ENCODE data around the gene ANTXR1. TPM values are rescaled to one million over a fixed set of nuclear protein-coding genes. Genes with fewer than 3 reads are reported as not detected.
A peak's percentile ranks its signal among the peaks of the same experiment; 100 is the strongest.

ANTXR1 gene
- total RNA-seq, 2 experiments from 2014 or later: 0.32 TPM; not detected in 1

- Mint-ChIP-seq H3K27ac (no peak overlapping the region), H3K4me3 (no peak overlapping the region), H3K27me3 (peaks cover 30% of the 10 kb centered on the region), H3K9me3 (ENCODE audit: low read depth) (no peaks in the 10 kb centered on the region), H3K4me1 (no peaks in the 10 kb centered on the region), H3K36me3 (ENCODE audit: low read depth) (no peaks in the 10 kb centered on the region)
- ChIA-PET POLR2A (no interaction called here), CTCF (interaction anchor here (0.7 to 1.2 kb wide), 3 partner anchors 9 to 22 kb away, joined by 3 to 4 read pairs (median 3); no protein-coding TSS in a partner anchor)
- intact Hi-C loops (cut with DNase I, micrococcal nuclease): no loop called here
- no peak for DNase-seq
- ATAC-seq: no peak
Observed at GRCh38 chr2:69020496-69021426, 7.8 kb downstream of the ANTXR1 start.

- ChIA-PET POLR2A (no interaction called here), CTCF (interaction anchor here (0.7 to 1.2 kb wide), 2 partner anchors 10 to 23 kb away, joined by 3 to 4 read pairs; no protein-coding TSS in a partner anchor)
- H3K27me3 Mint-ChIP-seq: peaks cover 32% of the 10 kb centered on the region
- no peaks in the 10 kb centered on the region for H3K9me3 Mint-ChIP-seq (ENCODE audit: low read depth)
- H3K36me3 Mint-ChIP-seq (ENCODE audit: low read depth): no peaks in the 10 kb centered on the region
- H3K27ac Mint-ChIP-seq: no peak overlapping the region
- intact Hi-C loops (cut with DNase I, micrococcal nuclease): no loop called here
- no peaks in the 10 kb centered on the region for H3K4me1 Mint-ChIP-seq
- ATAC-seq: no peak
- H3K4me3 Mint-ChIP-seq: no peak overlapping the region
- no peak for DNase-seq
Observed at GRCh38 chr2:69021727-69022126, 8.7 kb downstream of the ANTXR1 start.

- no peaks in the 10 kb centered on the region for H3K4me1 Mint-ChIP-seq
Observed at GRCh38 chr2:69022548-69022947, 9.6 kb downstream of the ANTXR1 start.

DNA sequence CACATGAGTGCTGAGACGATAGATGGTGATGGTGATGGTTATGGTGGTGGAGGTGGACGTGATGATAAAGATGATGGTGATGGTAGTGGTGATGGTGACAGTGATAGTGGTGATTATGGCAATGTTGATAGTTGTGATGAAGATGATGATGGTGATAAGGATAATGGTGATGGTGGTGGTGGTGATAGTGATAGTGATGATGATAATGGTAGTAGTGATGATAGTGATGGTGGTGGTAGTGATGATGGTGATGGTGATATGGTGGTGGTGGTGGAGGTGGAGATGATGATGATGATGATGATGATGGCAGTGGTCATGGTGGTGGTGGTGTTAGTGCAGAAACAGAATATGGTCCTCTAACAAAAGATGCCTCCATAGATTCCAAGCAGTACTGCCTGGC is 10.3 kb downstream of the ANTXR1 start:
- Mint-ChIP-seq H3K27ac (no peak overlapping the region), H3K27me3 (peaks cover 25% of the 10 kb centered on the region), H3K4me1 (no peaks in the 10 kb centered on the region), H3K4me3 (no peak overlapping the region), H3K9me3 (ENCODE audit: low read depth) (no peaks in the 10 kb centered on the region), H3K36me3 (ENCODE audit: low read depth) (no peaks in the 10 kb centered on the region)
- POLR2A ChIA-PET: no interaction called here
- ATAC-seq: no peak
- intact Hi-C loops (cut with DNase I, micrococcal nuclease): no loop called here
- DNase-seq: no peak
- CTCF ChIA-PET: interaction anchor here (1.0 kb wide), 1 partner anchor 283 kb away, joined by 3 read pairs; no protein-coding TSS in a partner anchor

More at GRCh38 chr2:69022548-69022947, 9.6 kb downstream of the ANTXR1 start:
- Mint-ChIP-seq H3K4me3 (no peak overlapping the region), H3K27ac (no peak overlapping the region), H3K9me3 (ENCODE audit: low read depth) (no peaks in the 10 kb centered on the region), H3K27me3 (peaks cover 32% of the 10 kb centered on the region), H3K36me3 (ENCODE audit: low read depth) (no peaks in the 10 kb centered on the region)
- intact Hi-C loops (cut with DNase I, micrococcal nuclease): no loop called here
- no peak for DNase-seq
- no peak for ATAC-seq
- ChIA-PET POLR2A (no interaction called here), CTCF (interaction anchor here (1.0 kb wide), 1 partner anchor 284 kb away, joined by 3 read pairs; no protein-coding TSS in a partner anchor)

GRCh38 chr2:69026026-69026425 is 13.0 kb downstream of the ANTXR1 start:
- no peaks in the 10 kb centered on the region for H3K36me3 Mint-ChIP-seq (ENCODE audit: low read depth)
- no peaks in the 10 kb centered on the region for H3K4me1 Mint-ChIP-seq
- intact Hi-C loops (cut with DNase I, micrococcal nuclease): loop anchor here (1.0 kb wide), 1 partner anchor 281 kb away; no protein-coding TSS in a partner anchor
- H3K27ac Mint-ChIP-seq: no peak overlapping the region
- CTCF ChIA-PET: interaction anchor here (0.5 to 2.7 kb wide), 8 partner anchors 9 to 281 kb away, joined by 3 to 18 read pairs (median 3); no protein-coding TSS in a partner anchor
- POLR2A ChIA-PET: no interaction called here
- ATAC-seq: peak; percentile 55
- no peak overlapping the region for H3K4me3 Mint-ChIP-seq
- DNase-seq: peak; percentile 63
- peaks cover 12% of the 10 kb centered on the region for H3K27me3 Mint-ChIP-seq
- no peaks in the 10 kb centered on the region for H3K9me3 Mint-ChIP-seq (ENCODE audit: low read depth)

DNA sequence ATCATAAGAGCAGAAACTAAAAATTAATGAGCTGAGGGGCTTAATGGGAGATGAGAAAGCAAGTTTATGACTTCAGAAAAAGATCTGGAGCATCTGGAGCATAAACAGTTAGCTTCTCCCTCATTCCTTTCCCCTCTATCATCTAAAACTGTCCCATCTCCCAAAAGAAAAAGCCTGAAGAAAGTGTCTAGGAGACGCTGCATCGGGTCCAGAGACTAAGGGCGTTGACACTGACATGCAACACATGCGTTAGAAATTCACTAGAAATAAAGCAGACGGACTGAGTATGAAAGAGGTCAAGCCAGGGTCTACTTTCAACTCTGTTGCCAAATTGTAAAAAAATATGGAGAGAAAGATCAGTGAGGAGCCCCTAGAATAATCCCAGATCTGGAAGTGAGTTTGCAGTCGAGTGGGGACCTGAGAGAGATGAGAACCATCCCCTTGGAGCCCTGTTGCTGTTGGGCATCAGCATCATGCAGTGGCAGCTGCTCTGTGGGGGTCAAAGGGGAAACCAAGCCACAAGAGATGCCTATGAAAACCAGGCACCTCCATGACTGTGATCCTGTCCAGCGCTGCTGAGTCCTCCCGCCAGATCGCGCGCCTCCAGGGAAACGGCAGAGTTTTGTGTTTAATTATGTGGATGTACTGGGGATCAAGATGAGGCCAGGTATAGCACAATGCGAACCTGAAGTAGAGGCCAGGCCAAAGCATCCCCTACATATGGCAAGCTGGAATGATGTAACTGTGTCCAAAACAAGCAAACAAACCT is 13.9 kb downstream of the ANTXR1 start:
- Mint-ChIP-seq H3K4me3 (no peak overlapping the region), H3K4me1 (no peaks in the 10 kb centered on the region), H3K27me3 (peaks cover 11% of the 10 kb centered on the region), H3K27ac (no peak overlapping the region), H3K9me3 (ENCODE audit: low read depth) (no peaks in the 10 kb centered on the region), H3K36me3 (ENCODE audit: low read depth) (no peaks in the 10 kb centered on the region)
- ChIA-PET POLR2A (no interaction called here), CTCF (interaction anchor here (0.5 to 2.7 kb wide), 8 partner anchors 8 to 280 kb away, joined by 3 to 18 read pairs (median 3); no protein-coding TSS in a partner anchor)
- ATAC-seq: no peak
- no peak for DNase-seq
- intact Hi-C loops (cut with DNase I, micrococcal nuclease): loop anchor here (1.0 kb wide), 1 partner anchor 280 kb away; no protein-coding TSS in a partner anchor

DNA sequence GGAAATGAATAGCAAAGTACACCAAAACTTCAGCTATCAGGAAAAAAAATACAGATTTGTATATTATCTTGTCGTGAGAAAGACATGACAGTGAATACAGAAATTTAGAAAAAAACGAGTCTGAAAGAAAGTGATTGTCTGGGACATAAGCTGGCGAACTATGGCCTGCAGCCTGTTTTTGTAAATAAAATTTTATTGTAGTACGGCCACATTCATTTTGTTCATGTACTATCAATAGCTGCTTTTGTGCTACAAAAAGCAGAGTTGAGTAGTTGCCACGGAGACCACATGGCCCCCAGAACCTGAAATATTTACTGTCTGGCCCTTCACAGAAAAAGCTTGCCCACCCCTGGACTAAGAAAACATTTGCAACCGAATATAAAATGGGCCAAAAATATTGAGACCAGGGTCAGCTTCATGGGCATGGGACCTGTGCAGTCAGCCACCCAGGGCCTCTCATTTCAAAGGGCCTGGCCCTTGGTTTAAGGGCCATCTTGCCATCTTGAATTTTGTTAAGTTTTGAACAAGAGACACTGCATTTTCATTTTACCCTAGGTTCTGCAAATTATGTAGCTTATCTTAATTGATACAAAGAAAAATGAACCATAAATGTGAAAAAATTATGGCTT is 17.9 kb downstream of the ANTXR1 start:
- ChIA-PET CTCF (interaction anchor here (0.6 to 0.7 kb wide), 2 partner anchors 530 to 533 kb away, joined by 3 read pairs; no protein-coding TSS in a partner anchor), POLR2A (no interaction called here)
- Mint-ChIP-seq H3K4me1 (no peaks in the 10 kb centered on the region), H3K27me3 (peaks cover 20% of the 10 kb centered on the region), H3K27ac (no peak overlapping the region), H3K4me3 (no peak overlapping the region), H3K36me3 (ENCODE audit: low read depth) (no peaks in the 10 kb centered on the region), H3K9me3 (ENCODE audit: low read depth) (no peaks in the 10 kb centered on the region)
- ATAC-seq: no peak
- intact Hi-C loops (cut with DNase I, micrococcal nuclease): no loop called here
- no peak for DNase-seq

GRCh38 chr2:69031466-69031865 is 18.5 kb downstream of the ANTXR1 start:
- DNase-seq (no peak), ATAC-seq (no peak)
- H3K9me3 Mint-ChIP-seq (ENCODE audit: low read depth): no peaks in the 10 kb centered on the region
- intact Hi-C loops (cut with DNase I, micrococcal nuclease): no loop called here
- H3K27me3 Mint-ChIP-seq: peaks cover 19% of the 10 kb centered on the region
- no peak overlapping the region for H3K4me3 Mint-ChIP-seq
- H3K27ac Mint-ChIP-seq: no peak overlapping the region
- CTCF ChIA-PET: interaction anchor here (0.6 to 0.7 kb wide), 2 partner anchors 530 to 533 kb away, joined by 3 read pairs; no protein-coding TSS in a partner anchor
- no peaks in the 10 kb centered on the region for H3K36me3 Mint-ChIP-seq (ENCODE audit: low read depth)
- POLR2A ChIA-PET: no interaction called here
- no peaks in the 10 kb centered on the region for H3K4me1 Mint-ChIP-seq

DNA sequence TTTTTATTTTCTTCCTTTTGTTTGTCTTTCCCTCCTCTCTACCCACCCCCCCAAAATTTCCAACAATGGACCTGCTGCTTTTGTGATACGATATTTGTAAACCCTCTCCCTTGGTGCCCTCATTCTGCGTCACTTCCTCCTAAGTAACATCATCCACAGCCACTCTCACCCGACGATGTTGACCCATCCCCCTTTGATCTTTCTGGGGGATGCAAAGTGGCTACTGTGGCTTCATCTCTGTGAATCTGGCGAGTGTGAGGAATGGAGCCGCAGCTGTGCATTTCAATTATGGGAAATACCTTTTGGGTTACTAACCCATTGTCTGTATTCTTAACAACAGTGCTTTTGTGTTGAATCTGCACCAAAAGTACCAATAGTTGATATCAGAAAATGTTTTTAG is 19.4 kb downstream of the ANTXR1 start:
- intact Hi-C loops (cut with DNase I, micrococcal nuclease): no loop called here
- CTCF ChIA-PET: interaction anchor here (0.9 to 1.0 kb wide), 2 partner anchors 9 to 63 kb away, joined by 3 read pairs; no protein-coding TSS in a partner anchor
- H3K9me3 Mint-ChIP-seq (ENCODE audit: low read depth): no peaks in the 10 kb centered on the region
- no peak for DNase-seq
- H3K27ac Mint-ChIP-seq: no peak overlapping the region
- no peaks in the 10 kb centered on the region for H3K4me1 Mint-ChIP-seq
- H3K27me3 Mint-ChIP-seq: peaks cover 13% of the 10 kb centered on the region
- ATAC-seq: no peak
- POLR2A ChIA-PET: no interaction called here
- no peak overlapping the region for H3K4me3 Mint-ChIP-seq
- no peaks in the 10 kb centered on the region for H3K36me3 Mint-ChIP-seq (ENCODE audit: low read depth)

DNA sequence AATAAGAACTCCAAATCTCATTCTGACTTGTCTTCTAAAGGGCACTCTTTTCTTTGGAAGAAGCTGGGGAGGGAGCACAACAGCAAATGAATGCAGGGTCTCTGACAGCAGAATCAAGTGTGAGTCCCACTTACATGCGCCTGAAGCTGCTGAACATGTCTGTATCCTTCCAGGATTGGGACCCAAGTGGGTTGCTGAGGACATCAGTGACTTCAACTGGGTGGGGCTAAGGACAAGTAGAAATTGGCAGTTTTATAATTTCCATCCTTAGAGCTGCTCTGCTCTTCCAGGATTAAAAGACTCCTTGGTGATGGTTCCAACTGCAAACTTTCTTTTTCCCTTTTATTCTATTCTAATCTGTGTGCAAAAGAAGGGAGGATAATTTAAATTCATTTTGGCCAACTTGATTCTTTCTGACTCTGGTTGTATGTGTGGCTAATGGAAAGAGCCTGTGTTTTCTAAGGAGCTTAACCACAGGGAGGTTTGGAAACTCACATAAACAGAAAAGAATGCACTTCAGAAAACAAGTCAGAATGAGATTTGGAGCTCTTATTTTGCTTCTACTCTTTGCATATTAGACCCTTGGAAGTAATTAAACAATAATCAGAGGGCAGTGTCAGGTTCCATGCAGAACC is 20.6 kb downstream of the ANTXR1 start:
- Mint-ChIP-seq H3K36me3 (ENCODE audit: low read depth) (no peaks in the 10 kb centered on the region), H3K4me3 (no peak overlapping the region), H3K27me3 (peaks cover 14% of the 10 kb centered on the region), H3K9me3 (ENCODE audit: low read depth) (no peaks in the 10 kb centered on the region), H3K4me1 (no peaks in the 10 kb centered on the region), H3K27ac (no peak overlapping the region)
- POLR2A ChIA-PET: no interaction called here
- ATAC-seq (no peak), DNase-seq (no peak)
- intact Hi-C loops (cut with DNase I, micrococcal nuclease): no loop called here
- CTCF ChIA-PET: interaction anchor here (0.6 to 1.0 kb wide), 3 partner anchors 62 to 272 kb away, joined by 3 read pairs; no protein-coding TSS in a partner anchor

Measured in activated CD4-positive, alpha-beta T cell treated with anti-CD3 and anti-CD28 coated beads for 36 hours (primary cell).